K562 (cell line): Measurements from ENCODE around the gene BNIP2. TPM values are rescaled to one million over a fixed set of nuclear protein-coding genes. Genes with fewer than 3 reads are reported as not detected.
A peak's percentile ranks its signal among the peaks of the same experiment; 100 is the strongest.

Experiments used
- ESRRA ChIP-seq: fragments of 450-650 bp; IDR thresholded peaks from 2 replicates; pipeline ENCODE4 v1.6.1; 2014; ENCODE audit warnings: low read depth, mild to moderate bottlenecking, moderate library complexity, borderline replicate concordance
- NONO ChIP-seq, 2 experiments: fragments of 200-400 bp in 1 of 2; fragments of 450-650 bp in 1 of 2; formaldehyde crosslinking in 1 of 2; IDR thresholded peaks; 2 replicates each; pipeline ENCODE4 v1.6.1; 2017; ENCODE audit warnings: low read depth in 2 of 2, mild to moderate bottlenecking in 2 of 2, moderate library complexity in 2 of 2, low read length in 1 of 2
- RAD21 ChIP-seq, 2 experiments: fragments of 250-450 bp in 1 of 2; fragments of 450-650 bp in 1 of 2; sonication (Bioruptor Pico) in 1 of 2; formaldehyde crosslinking in 1 of 2; IDR thresholded peaks in 1 of 2; conservative IDR thresholded peaks in 1 of 2; 2 replicates each; pipeline versions ENCODE4 v1.4.0 to v1.8.0; 2020 to 2022; ENCODE audit warnings: mild to moderate bottlenecking in 2 of 2, moderate library complexity in 1 of 2
- TCF3 ChIP-seq: sonication (generic); formaldehyde crosslinking; IDR thresholded peaks from 2 replicates; pipeline ENCODE4 v1.4.0; 2020; ENCODE audit warnings: mild to moderate bottlenecking, missing genetic modification reagents
- TSC22D4 ChIP-seq: fragments of 450-650 bp; IDR thresholded peaks from 2 replicates; pipeline ENCODE4 v1.6.1; 2016; ENCODE audit warnings: missing genetic modification characterization, missing biosample characterization, control low read depth
- ZNF431 ChIP-seq: sonication (generic); formaldehyde crosslinking; IDR thresholded peaks from 2 replicates; pipeline ENCODE4 v1.8.0; 2022; ENCODE audit warnings: mild to moderate bottlenecking, missing genetic modification reagents
- polyA plus RNA-seq, 8 experiments: library from polyadenylated mRNA; depleted of rRNA in 4 of 8; stranded (reverse) in 5 of 8; unstranded in 3 of 8; fragments of >200 nt; fragmentation: Nextera tagmentation in 2 of 8; fragmentation: Illumina TruSeq in 1 of 8; extraction: Ambion mirVana in 2 of 8; extraction: Trizol in 1 of 8; gene quantifications; 2 replicates each; pipeline versions ENCODE4 v1.2.1 to v1.2.3, GENCODE V29; 2011 to 2014; ENCODE audit warnings: inconsistent platforms in 1 of 8, missing spikeins in 1 of 8
- total RNA-seq, 7 experiments: library from RNA; depleted of rRNA in 6 of 7; stranded (reverse); fragments of >200 nt in 6 of 7; fragmentation: Illumina TruSeq in 2 of 7; extraction: Trizol in 2 of 7; gene quantifications; 2 replicates each; pipeline versions ENCODE4 v1.2.1 to v1.2.3, GENCODE V29; 2011 to 2021; ENCODE audit warnings: low replicate concordance in 1 of 7
- TF ChIP-seq, protein P1 (sequence below): fragments of 450-650 bp; IDR thresholded peaks from 2 replicates; pipeline ENCODE4 v1.7.1; 2018; ENCODE audit warnings: mild to moderate bottlenecking, low read depth; ENCODE audit not compliant: partially characterized antibody
- TF ChIP-seq, protein P2 (sequence below), 2 experiments: fragments of 250-450 bp in 1 of 2; fragments of 450-650 bp in 1 of 2; sonication (Bioruptor Pico) in 1 of 2; IDR thresholded peaks; 2 replicates each; pipeline versions ENCODE4 v1.6.1 to v1.8.0; 2016 to 2021; ENCODE audit warnings: mild to moderate bottlenecking in 2 of 2, moderate library complexity in 2 of 2, missing compliant biosample characterization in 1 of 2, missing genetic modification characterization in 1 of 2

BNIP2 gene
- total and polyA plus RNA-seq, 9 of the 15 experiments (the other 6 are each of a cell fraction or from before 2014, with no cell fraction given): 19.6 to 88.0 (median 52.5) TPM

DNA sequence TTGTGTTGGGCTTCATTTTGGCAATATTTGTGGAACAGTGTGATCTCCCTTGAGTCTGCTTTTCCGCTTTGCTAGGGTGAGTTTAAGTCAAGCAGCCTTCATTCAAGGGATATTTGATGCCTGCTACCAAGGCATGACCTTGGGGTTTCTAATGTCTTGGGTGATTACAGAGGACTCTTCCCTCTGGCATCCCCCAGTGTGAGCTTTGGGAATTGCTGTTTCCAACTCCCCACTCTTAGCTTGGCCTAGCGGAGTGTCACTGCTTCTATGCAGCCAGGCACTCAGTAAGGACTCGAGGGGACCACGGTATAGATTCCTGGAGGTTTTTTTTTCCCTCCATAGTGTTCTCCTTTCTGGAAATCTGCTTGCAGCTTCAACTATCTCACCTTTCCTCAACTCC, 56.4 kb downstream of the BNIP2 start (continued):
- TF ChIP-seq, protein P1, sequence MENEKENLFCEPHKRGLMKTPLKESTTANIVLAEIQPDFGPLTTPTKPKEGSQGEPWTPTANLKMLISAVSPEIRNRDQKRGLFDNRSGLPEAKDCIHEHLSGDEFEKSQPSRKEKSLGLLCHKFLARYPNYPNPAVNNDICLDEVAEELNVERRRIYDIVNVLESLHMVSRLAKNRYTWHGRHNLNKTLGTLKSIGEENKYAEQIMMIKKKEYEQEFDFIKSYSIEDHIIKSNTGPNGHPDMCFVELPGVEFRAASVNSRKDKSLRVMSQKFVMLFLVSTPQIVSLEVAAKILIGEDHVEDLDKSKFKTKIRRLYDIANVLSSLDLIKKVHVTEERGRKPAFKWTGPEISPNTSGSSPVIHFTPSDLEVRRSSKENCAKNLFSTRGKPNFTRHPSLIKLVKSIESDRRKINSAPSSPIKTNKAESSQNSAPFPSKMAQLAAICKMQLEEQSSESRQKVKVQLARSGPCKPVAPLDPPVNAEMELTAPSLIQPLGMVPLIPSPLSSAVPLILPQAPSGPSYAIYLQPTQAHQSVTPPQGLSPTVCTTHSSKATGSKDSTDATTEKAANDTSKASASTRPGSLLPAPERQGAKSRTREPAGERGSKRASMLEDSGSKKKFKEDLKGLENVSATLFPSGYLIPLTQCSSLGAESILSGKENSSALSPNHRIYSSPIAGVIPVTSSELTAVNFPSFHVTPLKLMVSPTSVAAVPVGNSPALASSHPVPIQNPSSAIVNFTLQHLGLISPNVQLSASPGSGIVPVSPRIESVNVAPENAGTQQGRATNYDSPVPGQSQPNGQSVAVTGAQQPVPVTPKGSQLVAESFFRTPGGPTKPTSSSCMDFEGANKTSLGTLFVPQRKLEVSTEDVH: no peak
- TF ChIP-seq ZNF431 (CRISPR knock-in tag) (no peak), ESRRA (peak; percentile 28; the same call in 1 of the 2 replicates), RAD21 (CRISPR knock-in tag; conservative IDR thresholded peaks at IDR 0.05 in 1 of 2, IDR thresholded peaks at IDR 0.05 in 1 of 2) (peak in 1 of 2 experiments; percentile 62; a peak in 2 of 4 replicates), TCF3 (CRISPR knock-in tag) (no peak), NONO (IDR thresholded peaks at IDR 0.05; ENCODE audit: low read depth in 2 of 2, low read length in 1 of 2) (no peak), TSC22D4 (tag) (no peak)
- TF ChIP-seq, protein P2, sequence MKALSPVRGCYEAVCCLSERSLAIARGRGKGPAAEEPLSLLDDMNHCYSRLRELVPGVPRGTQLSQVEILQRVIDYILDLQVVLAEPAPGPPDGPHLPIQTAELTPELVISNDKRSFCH (CRISPR knock-in tag; IDR thresholded peaks at IDR 0.05): no peak
- TF ChIP-seq, protein P2 (tag; IDR thresholded peaks at IDR 0.05): no peak
- TF ChIP-seq, all 486 proteins: peak for 4
